ENCODE data around the gene FLYWCH1. TPM values are rescaled to one million over a fixed set of nuclear protein-coding genes. Genes with fewer than 3 reads are reported as not detected.

FLYWCH1 gene
- total RNA-seq, 1 donor from 2014 or later = 56.5 TPM

- no peak for DNase-seq (ENCODE audit: extremely low read depth, low read depth, low spot score)
Observed at GRCh38 chr16:2949705-2950352, 38.1 kb downstream of the FLYWCH1 start.

GRCh38 chr16:2950353-2950724 is 38.6 kb downstream of the FLYWCH1 start:
- DNase-seq (ENCODE audit: extremely low read depth, low read depth, low spot score) = no peak

GRCh38 chr16:2950773-2951172 is 39.0 kb downstream of the FLYWCH1 start:
- DNase-seq (ENCODE audit: extremely low read depth, low read depth, low spot score) = no peak

- DNase-seq (ENCODE audit: extremely low read depth, low read depth, low spot score) = no peak
Observed at GRCh38 chr16:2952679-2953078, 40.9 kb downstream of the FLYWCH1 start.

GRCh38 chr16:2953706-2954627 is 42.2 kb downstream of the FLYWCH1 start:
- DNase-seq (ENCODE audit: extremely low read depth, low read depth, low spot score) = no peak

- DNase-seq (ENCODE audit: extremely low read depth, low read depth, low spot score) = no peak
Observed at GRCh38 chr16:2954656-2955381, 43.1 kb downstream of the FLYWCH1 start.

- DNase-seq (ENCODE audit: extremely low read depth, low read depth, low spot score) = no peak
Observed at GRCh38 chr16:2955438-2955778, 43.7 kb downstream of the FLYWCH1 start.

GRCh38 chr16:2955779-2956578 is 44.2 kb downstream of the FLYWCH1 start:
- DNase-seq (ENCODE audit: extremely low read depth, low read depth, low spot score) = no peak

- DNase-seq (ENCODE audit: extremely low read depth, low read depth, low spot score) = no peak
Observed at GRCh38 chr16:2956579-2956956, 44.8 kb downstream of the FLYWCH1 start.

- no peak for DNase-seq (ENCODE audit: extremely low read depth, low read depth, low spot score)
Observed at GRCh38 chr16:2959206-2959605, 47.5 kb downstream of the FLYWCH1 start.

GRCh38 chr16:2960183-2961010 is 48.7 kb downstream of the FLYWCH1 start:
- DNase-seq (ENCODE audit: extremely low read depth, low read depth, low spot score) = no peak

GRCh38 chr16:2962334-2963073 is 50.8 kb downstream of the FLYWCH1 start:
- no peak for DNase-seq (ENCODE audit: extremely low read depth, low read depth, low spot score)

GRCh38 chr16:2963074-2963722 is 51.5 kb downstream of the FLYWCH1 start:
- DNase-seq (ENCODE audit: extremely low read depth, low read depth, low spot score) = no peak

GRCh38 chr16:2963723-2964474 is 52.2 kb downstream of the FLYWCH1 start, which contains the start of gene KREMEN2:
Gene KREMEN2, plus strand, starts transcription at chr16:2964275. Its CDS starts 246 bp downstream, at chr16:2964521.
- no peak for DNase-seq (ENCODE audit: extremely low read depth, low read depth, low spot score)

- no peak for DNase-seq (ENCODE audit: extremely low read depth, low read depth, low spot score)
Observed at GRCh38 chr16:2964475-2965336, 53.0 kb downstream of the FLYWCH1 start.

GRCh38 chr16:2966043-2966807 is 54.5 kb downstream of the FLYWCH1 start:
- no peak for DNase-seq (ENCODE audit: extremely low read depth, low read depth, low spot score)
